DOHH2 (cell line): Measurements from ENCODE around the gene CHRM4.

Source experiments
- H3F3A ChIP-seq: fragments of 200-600 bp; sonication (generic), shearing (Covaris generic); 2 replicates; pipeline ENCODE4 v1.6.0; 2016; ENCODE audit warnings: antibody characterized with exemption, mild to moderate bottlenecking; ENCODE audit not compliant: control insufficient read depth, insufficient read depth
- H3K27ac ChIP-seq: fragments of 200-600 bp; sonication (generic); 2 replicates; pipeline ENCODE4 v1.5.1; 2014; ENCODE audit warnings: low read depth, mild to moderate bottlenecking, low read length, moderate library complexity
- H3K27me3 ChIP-seq: fragments of 200-600 bp; sonication (generic); 2 replicates; pipeline ENCODE4 v1.6.1; 2014; ENCODE audit warnings: mild to moderate bottlenecking, low read length, mixed read lengths; ENCODE audit not compliant: control insufficient read depth
- H3K36me3 ChIP-seq: fragments of 200-600 bp; sonication (generic); 2 replicates; pipeline ENCODE4 v1.6.1; 2014; ENCODE audit warnings: mild to moderate bottlenecking, low read length, moderate library complexity, mixed read lengths; ENCODE audit not compliant: control insufficient read depth
- H3K4me1 ChIP-seq: fragments of 200-600 bp; sonication (generic); 2 replicates; pipeline ENCODE4 v1.6.1; 2014; ENCODE audit warnings: mild to moderate bottlenecking, low read length, mixed read lengths; ENCODE audit not compliant: control insufficient read depth
- H3K4me2 ChIP-seq: fragments of 200-600 bp; sonication (generic); 2 replicates; pipeline ENCODE4 v1.6.0; 2014; ENCODE audit warnings: mild to moderate bottlenecking, low read length, moderate library complexity
- H3K4me3 ChIP-seq: fragments of 200-600 bp; sonication (generic); 2 replicates; pipeline ENCODE4 v1.5.1; 2014; ENCODE audit warnings: mild to moderate bottlenecking, low read length, mixed read lengths
- H3K79me2 ChIP-seq: fragments of 200-600 bp; sonication (generic); 2 replicates; pipeline ENCODE4 v1.6.1; 2014; ENCODE audit warnings: mild to moderate bottlenecking, low read length, mixed read lengths; ENCODE audit not compliant: control insufficient read depth
- H3K9me2 ChIP-seq: fragments of 200-600 bp; sonication (generic); replicated peaks from 2 replicates; pipeline ENCODE4 v1.6.1; 2014; ENCODE audit warnings: mild to moderate bottlenecking, low read length, mixed read lengths; ENCODE audit not compliant: control insufficient read depth
- H3K9me3 ChIP-seq: fragments of 200-600 bp; sonication (generic); 2 replicates; pipeline ENCODE4 v1.6.1; 2014; ENCODE audit warnings: antibody characterized with exemption, low read length, mixed read lengths; ENCODE audit not compliant: control insufficient read depth, insufficient read depth
- H4K20me1 ChIP-seq: fragments of 200-600 bp; sonication (generic); 2 replicates; pipeline ENCODE4 v1.6.0; 2014; ENCODE audit warnings: low read depth, mild to moderate bottlenecking, antibody characterized with exemption, low read length, moderate library complexity; ENCODE audit not compliant: control insufficient read depth, insufficient read depth
- CTCF ChIP-seq: fragments of 200-600 bp; sonication (generic); IDR thresholded peaks from one replicate; pipeline ENCODE4 v1.5.1; 2014; ENCODE audit warnings: antibody characterized with exemption, mild to moderate bottlenecking, low read depth, low read length; ENCODE audit not compliant: poor library complexity, severe bottlenecking
- EZH2phosphoT487 ChIP-seq: fragments of 200-600 bp; sonication (generic); IDR thresholded peaks from 2 replicates; pipeline ENCODE4 v1.6.1; 2017; ENCODE audit warnings: borderline replicate concordance, mild to moderate bottlenecking, antibody characterized with exemption, low read length, moderate library complexity, mixed read lengths

The CHRM4 gene

GRCh38 chr11:46407635-46408034 is 16.1 kb upstream of the CHRM4 start:
- Histone ChIP-seq H3K9me2 (no peaks in the 10 kb centered on the region), H3K4me3 (no peak overlapping the region), H3K4me1 (no peaks in the 10 kb centered on the region), H3K27me3 (no peaks in the 10 kb centered on the region), H3K27ac (no peak overlapping the region), H3K36me3 (peaks cover 9% of the 10 kb centered on the region), H3K79me2 (no peaks in the 10 kb centered on the region), H3K4me2 (no peak overlapping the region), H4K20me1 (no peaks in the 10 kb centered on the region), H3K9me3 (no peaks in the 10 kb centered on the region), H3F3A (no peaks in the 10 kb centered on the region)
- TF ChIP-seq CTCF (no peak), EZH2phosphoT487 (no peak)

- H3K27ac ChIP-seq = no peak overlapping the region
- H3K9me3 ChIP-seq = no peaks in the 10 kb centered on the region
- no peaks in the 10 kb centered on the region for H3K9me2 ChIP-seq
- H4K20me1 ChIP-seq = no peaks in the 10 kb centered on the region
- H3K79me2 ChIP-seq = no peaks in the 10 kb centered on the region
- H3K4me3 ChIP-seq = no peak overlapping the region
- TF ChIP-seq CTCF (no peak), EZH2phosphoT487 (no peak)
- no peaks in the 10 kb centered on the region for H3F3A ChIP-seq
- H3K4me1 ChIP-seq = no peaks in the 10 kb centered on the region
- H3K36me3 ChIP-seq = peaks cover 9% of the 10 kb centered on the region
- H3K27me3 ChIP-seq = no peaks in the 10 kb centered on the region
- H3K4me2 ChIP-seq = no peak overlapping the region
Observed at GRCh38 chr11:46404476-46405017, 13.0 kb upstream of the CHRM4 start.

- Histone ChIP-seq H4K20me1 (no peaks in the 10 kb centered on the region), H3K9me2 (no peaks in the 10 kb centered on the region), H3K9me3 (no peaks in the 10 kb centered on the region), H3K4me2 (no peak overlapping the region), H3K4me3 (no peak overlapping the region), H3K27me3 (no peaks in the 10 kb centered on the region), H3K27ac (no peak overlapping the region), H3K36me3 (peaks cover 9% of the 10 kb centered on the region), H3K79me2 (no peaks in the 10 kb centered on the region), H3F3A (no peaks in the 10 kb centered on the region), H3K4me1 (no peaks in the 10 kb centered on the region)
- TF ChIP-seq EZH2phosphoT487 (no peak), CTCF (no peak)
Observed at GRCh38 chr11:46402957-46403902, 11.7 kb upstream of the CHRM4 start.
